ES-I3 (cell line): Measurements from ENCODE around the gene CAMTA1.

Source experiments
- H3K36me3 ChIP-seq: 2 replicates; pipeline ENCODE4 v1.6.1; 2013; ENCODE audit warnings: mild to moderate bottlenecking, low read length, control low read depth, moderate library complexity; ENCODE audit not compliant: insufficient read depth
- H3K4me1 ChIP-seq: 2 replicates; pipeline ENCODE4 v1.6.1; 2013; ENCODE audit warnings: mild to moderate bottlenecking, control low read depth, low read length; ENCODE audit not compliant: insufficient read depth
- H3K9ac ChIP-seq: 2 replicates; pipeline ENCODE4 v1.6.1; 2013; ENCODE audit warnings: low read depth, mild to moderate bottlenecking, low read length, moderate library complexity
- H3K9me3 ChIP-seq: 2 replicates; pipeline ENCODE4 v1.6.1; 2013; ENCODE audit warnings: mild to moderate bottlenecking, low read length, moderate library complexity; ENCODE audit not compliant: control insufficient read depth, insufficient read depth

Gene CAMTA1

DNA sequence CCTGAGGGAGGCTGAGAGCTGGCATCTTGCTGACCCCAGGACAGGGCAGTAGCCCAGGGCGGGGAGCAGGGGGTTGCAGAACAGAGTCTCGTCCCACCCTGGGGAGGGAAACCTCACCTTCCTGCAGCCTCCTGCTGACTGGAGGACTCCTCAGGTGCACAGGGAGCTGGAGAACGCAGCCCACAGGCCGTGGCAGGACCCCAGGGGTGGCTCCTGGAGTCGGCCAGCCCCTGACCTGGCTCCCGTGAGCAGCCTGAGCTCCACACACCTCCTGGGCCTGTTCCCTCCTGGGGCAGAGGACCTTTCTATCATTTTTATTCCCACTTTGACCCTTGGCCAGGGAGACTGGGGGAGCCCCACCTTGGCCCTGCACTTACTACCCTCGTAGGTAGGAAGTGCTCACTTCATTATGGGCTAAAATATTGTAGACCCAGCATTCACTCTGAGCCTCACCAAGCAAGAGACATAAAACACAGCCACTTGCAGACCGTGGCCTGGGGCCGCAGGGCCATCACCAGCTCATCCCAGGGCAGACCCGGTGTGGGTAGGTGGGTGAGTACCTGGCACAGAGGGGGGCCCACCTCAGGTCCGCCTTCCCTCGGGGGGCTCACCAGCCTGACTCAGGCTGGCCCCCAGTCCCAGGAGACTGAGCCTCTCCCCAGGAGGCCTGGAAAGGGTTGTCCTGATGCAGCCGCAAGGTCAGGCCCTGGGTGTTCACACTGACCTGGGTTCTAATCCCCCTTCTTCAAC lies 698.6 kb downstream of the CAMTA1 start:
- H3K36me3 ChIP-seq, result no peaks in the 10 kb centered on the region
- H3K9ac ChIP-seq, result no peak overlapping the region
- H3K4me1 ChIP-seq, result no peaks in the 10 kb centered on the region; the same call in 1 of the 2 replicates

DNA sequence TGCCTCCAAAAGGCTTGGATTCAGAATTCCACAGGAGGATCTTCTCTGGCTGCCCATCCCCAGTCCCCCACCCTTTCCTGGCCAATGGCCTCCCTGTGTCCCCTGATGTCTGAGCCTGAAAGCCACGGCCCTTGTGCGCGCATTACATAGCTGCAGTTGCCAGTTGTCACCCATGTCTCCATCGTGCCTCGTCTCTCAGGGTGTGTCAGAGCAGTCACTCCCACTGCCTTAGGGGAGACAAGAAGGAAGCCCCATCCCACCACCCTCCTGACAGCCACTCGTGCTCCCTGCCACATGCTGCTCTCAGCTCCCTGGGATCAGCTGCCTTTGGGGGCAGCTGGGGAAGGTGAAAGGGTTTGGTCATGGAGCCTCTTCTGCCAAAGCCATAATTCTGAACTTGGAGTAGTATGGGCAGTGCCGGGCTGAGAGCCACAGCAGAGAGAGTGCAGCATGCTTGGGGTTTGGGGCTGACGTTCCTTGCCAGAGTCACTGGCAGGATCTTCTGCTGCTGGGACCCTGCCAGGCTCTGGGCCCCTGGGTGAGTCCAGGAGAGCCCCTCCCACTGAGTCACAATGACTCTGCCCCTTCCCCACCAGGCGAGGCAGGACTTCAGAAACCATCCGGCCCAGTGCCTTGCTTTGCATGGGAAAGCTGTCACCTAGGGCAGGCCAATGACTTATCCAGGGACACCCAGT lies 700.0 kb downstream of the CAMTA1 start:
- no peaks in the 10 kb centered on the region; the same call in 1 of the 2 replicates for H3K4me1 ChIP-seq
- no peaks in the 10 kb centered on the region for H3K9me3 ChIP-seq
- H3K36me3 ChIP-seq, result no peaks in the 10 kb centered on the region
- H3K9ac ChIP-seq, result no peak overlapping the region

More for the DNA sequence above, 698.6 kb downstream of the CAMTA1 start:
- no peaks in the 10 kb centered on the region for H3K9me3 ChIP-seq

DNA sequence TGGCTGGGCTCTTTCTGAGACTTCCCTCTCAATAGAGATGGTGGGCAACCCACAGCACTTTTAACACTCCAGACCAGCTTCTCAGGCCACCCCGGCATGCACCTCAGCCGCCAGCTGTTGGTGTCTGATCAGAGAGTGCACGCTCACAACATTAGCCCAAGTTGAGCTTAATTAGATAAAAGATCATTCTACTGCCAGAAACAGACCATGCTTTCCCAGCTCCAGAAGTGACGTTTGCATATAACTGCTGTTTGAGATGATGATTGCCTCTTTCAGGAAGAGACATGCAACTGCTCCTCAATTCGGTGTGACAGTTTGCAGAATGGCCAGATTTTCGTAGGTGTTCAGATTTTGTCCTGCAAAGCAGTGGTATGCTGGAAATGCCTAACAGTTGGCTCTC lies 700.6 kb downstream of the CAMTA1 start:
- no peak overlapping the region for H3K9ac ChIP-seq
- no peaks in the 10 kb centered on the region; the same call in 1 of the 2 replicates for H3K4me1 ChIP-seq
- H3K36me3 ChIP-seq, result no peaks in the 10 kb centered on the region
- no peaks in the 10 kb centered on the region for H3K9me3 ChIP-seq

DNA sequence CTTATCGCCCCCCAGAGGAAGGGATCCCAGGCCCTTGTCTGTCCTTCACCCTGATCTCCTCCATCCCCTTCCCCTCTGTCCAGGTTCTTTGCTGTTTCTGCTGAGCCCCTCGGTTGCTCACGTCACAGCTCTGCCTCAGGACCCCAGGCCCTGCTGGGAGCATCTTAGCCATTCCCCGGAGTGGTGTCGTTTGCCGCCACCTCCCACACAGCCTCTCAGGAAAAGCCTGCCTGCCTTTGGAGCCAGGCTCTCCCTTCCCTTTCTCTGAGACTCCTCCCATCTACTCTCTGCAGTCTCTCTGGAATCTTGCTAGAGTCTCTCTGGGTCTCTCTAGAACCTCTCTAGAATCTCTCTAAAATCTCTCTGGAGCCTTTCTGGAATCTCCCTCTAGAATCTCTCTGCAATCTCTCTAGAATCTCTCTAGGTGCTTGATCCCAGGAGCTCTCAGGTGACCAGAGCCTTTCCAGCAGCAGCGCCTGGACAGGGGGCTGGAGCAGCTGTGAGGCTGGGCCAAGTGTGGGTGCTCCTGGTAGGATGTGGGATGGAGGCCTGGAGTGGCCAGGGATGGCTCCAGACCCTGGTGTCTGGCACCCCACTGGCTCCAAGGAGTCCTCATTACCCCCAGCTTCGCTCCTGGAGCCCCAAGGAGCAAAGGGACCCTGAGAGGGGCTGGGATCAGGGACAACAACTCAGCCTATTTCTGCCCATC lies 702.7 kb downstream of the CAMTA1 start:
- peaks cover 8% of the 10 kb centered on the region; the same call in 1 of the 2 replicates for H3K4me1 ChIP-seq
- H3K36me3 ChIP-seq, result no peaks in the 10 kb centered on the region
- no peaks in the 10 kb centered on the region for H3K9me3 ChIP-seq
- H3K9ac ChIP-seq, result no peak overlapping the region

DNA sequence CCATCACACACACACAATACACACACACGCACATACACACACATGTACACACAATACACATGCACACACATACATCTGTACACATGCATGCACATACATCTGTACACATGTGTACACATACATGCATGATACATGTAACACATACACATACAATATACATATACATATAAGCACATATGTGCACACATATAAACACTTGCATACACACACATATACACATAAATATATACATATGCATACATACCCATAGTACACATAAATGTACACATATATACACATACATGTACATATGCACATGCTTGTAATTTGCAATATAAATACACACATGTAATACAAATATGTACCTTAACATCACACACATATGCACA lies 703.2 kb downstream of the CAMTA1 start:
- H3K9me3 ChIP-seq, result no peaks in the 10 kb centered on the region
- no peaks in the 10 kb centered on the region for H3K36me3 ChIP-seq
- peaks cover 8% of the 10 kb centered on the region; the same call in 1 of the 2 replicates for H3K4me1 ChIP-seq
- H3K9ac ChIP-seq, result no peak overlapping the region

DNA sequence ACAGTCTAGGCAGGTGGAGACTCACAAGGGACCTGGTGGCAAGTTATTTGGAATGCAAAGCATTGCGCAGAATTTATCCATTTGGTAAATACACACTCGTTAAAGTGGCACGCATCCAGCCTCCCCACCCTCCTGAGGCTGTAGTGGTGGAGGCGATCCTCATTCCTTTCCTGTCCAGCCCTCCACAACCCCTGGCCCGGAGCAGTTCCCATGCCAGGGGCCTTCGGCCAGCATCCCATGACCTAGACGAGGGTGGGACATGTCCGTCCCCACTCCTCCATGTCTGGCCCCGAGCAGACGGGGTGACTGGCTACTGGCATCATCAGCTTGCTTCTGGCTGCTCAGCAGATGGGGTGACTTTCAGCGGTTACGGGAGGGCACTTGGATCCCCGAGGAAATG lies 704.3 kb downstream of the CAMTA1 start:
- no peak overlapping the region for H3K9ac ChIP-seq
- H3K36me3 ChIP-seq, result no peaks in the 10 kb centered on the region
- H3K4me1 ChIP-seq, result peaks cover 8% of the 10 kb centered on the region; the same call in 1 of the 2 replicates
- no peaks in the 10 kb centered on the region for H3K9me3 ChIP-seq

DNA sequence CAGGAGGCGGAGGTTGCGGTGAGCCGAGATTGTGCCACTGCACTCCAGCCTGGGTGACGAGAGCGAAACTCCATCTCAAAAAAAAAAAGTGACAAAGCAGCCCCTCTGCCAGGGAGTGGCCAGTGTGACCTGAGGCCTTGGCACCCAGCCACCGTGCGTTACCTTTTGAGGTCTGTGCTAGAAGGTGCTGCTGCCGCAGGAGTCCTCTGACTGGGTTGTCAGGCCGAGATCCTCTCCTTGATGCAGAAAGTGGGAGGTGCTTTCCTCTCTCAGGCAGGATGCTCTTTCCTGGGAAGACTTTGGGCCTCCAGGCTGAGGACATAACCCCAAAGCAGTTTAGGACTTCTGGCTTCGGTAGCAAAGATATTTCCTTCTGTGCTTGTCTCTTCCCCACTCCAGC lies 705.3 kb downstream of the CAMTA1 start:
- Histone ChIP-seq H3K9me3 (no peaks in the 10 kb centered on the region), H3K9ac (no peak overlapping the region), H3K4me1 (peaks cover 8% of the 10 kb centered on the region; the same call in 1 of the 2 replicates), H3K36me3 (no peaks in the 10 kb centered on the region)

DNA sequence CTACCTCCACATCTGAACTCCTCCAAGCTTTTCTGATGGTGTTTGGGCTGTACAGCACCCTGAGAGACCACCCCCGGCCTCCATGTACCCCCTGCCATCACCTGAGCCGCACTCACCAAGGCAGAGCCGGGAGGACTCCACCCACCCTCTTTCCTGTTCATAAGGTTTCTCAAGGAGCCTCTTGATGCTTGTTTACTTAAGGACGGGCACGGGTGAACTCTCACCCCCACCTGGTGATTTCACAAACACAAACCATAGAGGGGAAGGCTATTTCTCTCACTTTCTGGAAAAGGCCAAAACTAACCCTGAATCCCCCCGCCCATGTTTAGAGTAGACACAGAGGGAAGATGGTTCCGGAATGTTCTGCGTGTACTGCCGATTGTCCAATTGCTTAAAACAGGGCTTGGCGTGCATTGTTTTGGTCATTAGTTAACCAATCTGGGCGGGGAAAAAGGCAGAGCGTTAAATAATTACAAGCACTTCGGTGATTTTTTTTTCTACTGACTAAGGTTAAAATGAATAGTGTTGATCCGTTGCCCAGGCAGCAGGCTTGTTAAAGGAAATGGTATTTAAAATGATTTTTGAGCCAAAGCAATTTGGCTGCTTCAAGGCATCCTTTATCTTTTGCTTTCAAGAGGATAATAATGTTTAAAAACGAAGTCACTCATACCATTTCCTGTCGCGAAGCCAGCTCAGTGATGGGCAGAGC lies 706.0 kb downstream of the CAMTA1 start:
- Histone ChIP-seq H3K9ac (no peak overlapping the region), H3K4me1 (peaks cover 8% of the 10 kb centered on the region; the same call in 1 of the 2 replicates), H3K36me3 (no peaks in the 10 kb centered on the region)

DNA sequence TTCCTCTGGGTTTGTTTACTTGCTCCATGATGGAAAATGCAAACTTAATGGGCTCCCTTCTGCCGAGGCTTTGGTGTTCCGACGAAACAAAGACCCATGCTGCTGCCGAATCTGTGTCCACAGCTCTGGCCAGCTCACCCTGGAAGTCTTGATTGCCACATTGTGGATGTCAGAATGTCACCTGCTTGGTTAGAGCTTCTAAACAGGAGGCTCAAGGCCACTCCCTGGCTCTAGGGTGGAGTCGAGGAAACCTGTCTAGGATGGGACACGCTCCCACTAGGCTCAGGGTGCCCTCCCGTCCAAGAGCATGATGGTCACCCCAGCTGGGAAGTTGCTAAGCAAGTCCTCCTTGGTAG lies 706.5 kb downstream of the CAMTA1 start:
- Histone ChIP-seq H3K4me1 (peaks cover 8% of the 10 kb centered on the region; the same call in 1 of the 2 replicates), H3K9ac (no peak overlapping the region)

More for the DNA sequence above, 706.0 kb downstream of the CAMTA1 start:
- H3K9me3 ChIP-seq, result no peaks in the 10 kb centered on the region

DNA sequence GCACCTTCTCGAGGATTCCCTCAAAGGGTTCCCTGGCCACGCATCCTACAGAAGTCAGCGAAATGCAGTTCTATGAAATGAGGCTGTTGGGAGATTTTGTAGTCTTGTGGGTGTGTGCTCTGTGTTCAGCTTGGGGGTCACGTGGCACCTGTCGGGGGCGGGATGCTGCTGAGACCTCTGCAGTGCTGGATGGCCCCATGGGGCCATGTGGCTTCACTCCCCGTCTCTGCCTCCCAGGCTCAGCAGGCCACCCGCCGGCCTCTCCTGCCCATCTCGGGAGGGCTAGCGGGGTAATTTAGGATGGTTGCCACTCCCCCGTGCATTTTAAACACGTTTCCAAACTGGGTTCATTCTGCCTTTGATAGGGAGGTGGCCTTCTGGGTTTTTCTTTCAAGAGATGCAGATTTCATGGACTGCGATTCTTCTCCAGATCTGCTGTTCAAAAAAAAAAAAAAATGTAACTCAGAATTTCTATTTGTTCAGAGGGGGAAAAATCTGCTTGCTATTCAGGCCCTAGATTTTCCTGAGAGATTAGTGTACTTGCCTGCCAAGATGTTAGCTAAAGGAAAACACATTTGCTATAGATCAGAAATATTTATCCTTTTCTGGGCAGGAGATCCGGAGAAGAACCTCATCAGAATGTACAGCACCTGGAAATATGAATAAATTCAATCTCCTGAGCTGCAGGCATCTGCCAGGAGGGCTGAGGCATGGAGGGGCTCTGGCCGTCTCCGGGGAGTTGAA lies 708.6 kb downstream of the CAMTA1 start:
- H3K36me3 ChIP-seq, result no peaks in the 10 kb centered on the region
- H3K9me3 ChIP-seq, result no peaks in the 10 kb centered on the region
- peaks cover 8% of the 10 kb centered on the region; the same call in 1 of the 2 replicates for H3K4me1 ChIP-seq
- H3K9ac ChIP-seq, result no peak overlapping the region

More for the DNA sequence above, 706.5 kb downstream of the CAMTA1 start:
- Histone ChIP-seq H3K9me3 (no peaks in the 10 kb centered on the region), H3K36me3 (no peaks in the 10 kb centered on the region)

DNA sequence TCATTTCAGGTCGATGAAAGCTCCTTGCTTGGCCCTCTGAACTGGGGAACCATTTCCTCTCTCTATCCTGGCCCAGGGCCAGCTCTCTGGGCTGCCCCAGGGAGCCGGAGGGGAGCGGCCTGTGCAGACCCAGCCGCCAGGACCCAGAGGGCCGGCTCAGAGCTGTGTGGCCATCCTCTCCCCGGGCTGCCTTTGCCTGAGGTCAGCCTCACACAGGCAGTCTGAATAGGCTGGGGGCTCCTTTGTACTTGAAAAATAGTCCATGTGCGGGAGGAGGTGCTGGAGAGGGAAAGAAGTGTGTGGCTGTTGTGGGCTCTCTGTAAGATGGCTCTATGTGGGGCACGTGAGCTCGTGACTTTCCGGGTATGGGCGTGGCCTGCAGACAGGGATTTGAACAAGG lies 710.7 kb downstream of the CAMTA1 start:
- H3K36me3 ChIP-seq, result no peaks in the 10 kb centered on the region
- peaks cover 8% of the 10 kb centered on the region; the same call in 1 of the 2 replicates for H3K4me1 ChIP-seq
- H3K9me3 ChIP-seq, result no peaks in the 10 kb centered on the region
- H3K9ac ChIP-seq, result no peak overlapping the region

DNA sequence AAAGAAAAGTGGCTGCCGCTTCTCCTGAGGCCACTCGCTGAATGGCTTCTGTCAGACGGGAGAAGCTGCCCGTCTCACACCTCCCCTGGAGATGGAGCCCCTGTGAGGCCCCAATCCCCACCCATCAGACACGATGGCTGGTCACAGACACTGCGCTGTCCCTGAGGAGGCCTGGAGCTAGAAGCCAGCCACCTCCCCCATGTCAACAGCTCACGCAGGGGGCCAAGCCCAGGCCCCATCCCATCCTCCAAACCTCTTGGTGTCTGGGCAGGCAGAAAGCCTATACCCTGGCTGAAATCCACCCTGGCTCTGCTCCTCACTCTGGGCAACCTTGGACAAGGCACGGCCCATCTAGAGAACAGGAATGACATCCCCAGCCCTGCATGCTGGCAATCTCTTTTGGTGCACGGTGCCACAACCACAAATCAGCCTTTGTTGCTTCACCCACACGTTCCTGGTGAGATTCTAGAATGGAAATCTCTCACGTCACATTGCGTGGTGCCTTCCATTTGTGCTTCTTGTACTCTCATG lies 711.9 kb downstream of the CAMTA1 start:
- Histone ChIP-seq H3K9ac (no peak overlapping the region), H3K9me3 (no peaks in the 10 kb centered on the region)

DNA sequence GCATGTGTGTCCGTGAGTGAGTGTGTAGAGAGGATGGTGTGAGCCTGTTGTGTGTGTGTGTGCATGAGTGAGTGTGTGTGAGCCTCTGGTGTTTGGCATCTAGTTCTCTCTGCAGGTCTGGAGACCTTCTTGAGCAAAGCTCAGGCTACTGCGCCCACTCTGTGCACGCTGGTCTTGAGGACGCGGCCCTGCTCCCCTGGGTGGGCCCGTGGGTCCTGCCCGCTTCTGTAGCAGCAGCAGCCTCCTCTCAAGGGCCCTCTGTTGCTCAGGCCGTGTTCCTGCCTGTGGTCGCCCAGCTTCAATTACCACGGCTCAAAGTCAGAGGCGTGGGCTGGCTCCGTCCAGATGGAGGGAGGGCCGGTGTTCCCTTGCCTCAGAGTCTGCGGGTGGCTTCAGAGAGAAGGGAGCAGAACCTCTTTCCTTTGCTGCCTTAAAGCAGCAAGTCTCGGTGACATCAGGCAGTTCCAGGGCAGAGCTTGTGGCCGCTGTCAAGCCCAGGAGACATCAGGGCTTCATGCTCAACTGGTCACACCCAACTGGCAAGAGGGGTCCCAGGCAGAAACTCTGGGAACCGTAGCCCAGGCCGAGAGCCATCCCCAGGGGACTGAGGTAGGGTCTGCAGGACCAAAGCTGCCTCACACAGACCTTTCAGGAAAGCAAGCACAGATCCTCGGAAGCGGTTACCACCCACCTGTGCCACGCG lies 715.3 kb downstream of the CAMTA1 start:
- H3K9me3 ChIP-seq, result no peaks in the 10 kb centered on the region
- H3K9ac ChIP-seq, result no peak overlapping the region
- peaks cover 5% of the 10 kb centered on the region; the same call in 1 of the 2 replicates for H3K4me1 ChIP-seq
- H3K36me3 ChIP-seq, result no peaks in the 10 kb centered on the region

More for the DNA sequence above, 711.9 kb downstream of the CAMTA1 start:
- peaks cover 5% of the 10 kb centered on the region; the same call in 1 of the 2 replicates for H3K4me1 ChIP-seq
- no peaks in the 10 kb centered on the region for H3K36me3 ChIP-seq
